Activated CD4-positive, alpha-beta T cell treated with anti-CD3 and anti-CD28 coated beads, Interleukin-2, amount 10 ng/mL, durations not matched to agents 7 days and 5 days (primary cell): ENCODE results near the gene ADAMTS9. TPM values are rescaled to one million over a fixed set of nuclear protein-coding genes. Genes with fewer than 3 reads are reported as not detected.
"Not testable (repeated sequence)": the region's sequence is repeated elsewhere in the genome, so short reads cannot be mapped to it uniquely, and the experiment has no call there.

Experiments
- CTCF ChIA-PET: fragments of 350-600 bp; sonication (Branson Sonifier 250); formaldehyde crosslinking; loops from one replicate; lab custom pipeline; 2021; ENCODE audit warnings: antibody characterized with exemption; lab: Charles Lee
- POLR2A ChIA-PET: fragments of 350-600 bp; sonication (Branson Sonifier 250); formaldehyde crosslinking; loops from one replicate; lab custom pipeline; 2021; ENCODE audit warnings: antibody characterized with exemption; lab: Charles Lee
- DNase-seq: peaks from one replicate; pipeline ENCODE4 v3.0.0-alpha.2; 2020
- H3K27ac Mint-ChIP-seq: one replicate; pipeline ENCODE4 v1.8.0; 2021; ENCODE audit warnings: mild to moderate bottlenecking, moderate library complexity, mixed read lengths
- H3K27me3 Mint-ChIP-seq: one replicate; pipeline ENCODE4 v1.8.0; 2021; ENCODE audit warnings: mixed read lengths
- H3K36me3 Mint-ChIP-seq: one replicate; pipeline ENCODE4 v1.8.0; 2021; ENCODE audit warnings: low read depth, mixed read lengths
- H3K4me1 Mint-ChIP-seq: one replicate; pipeline ENCODE4 v1.8.0; 2021; ENCODE audit warnings: mixed read lengths
- H3K4me3 Mint-ChIP-seq: one replicate; pipeline ENCODE4 v1.8.0; 2021; ENCODE audit warnings: mild to moderate bottlenecking, moderate library complexity, mixed read lengths
- H3K9me3 Mint-ChIP-seq: one replicate; pipeline ENCODE4 v1.8.0; 2021; ENCODE audit warnings: mixed read lengths
- total RNA-seq, 2 experiments: library from RNA; stranded (reverse); gene quantifications; one replicate each; pipeline ENCODE4 v1.2.3, GENCODE V29; 2021

ADAMTS9 gene
- total RNA-seq, 2 experiments from 2014 or later, result not detected

DNA sequence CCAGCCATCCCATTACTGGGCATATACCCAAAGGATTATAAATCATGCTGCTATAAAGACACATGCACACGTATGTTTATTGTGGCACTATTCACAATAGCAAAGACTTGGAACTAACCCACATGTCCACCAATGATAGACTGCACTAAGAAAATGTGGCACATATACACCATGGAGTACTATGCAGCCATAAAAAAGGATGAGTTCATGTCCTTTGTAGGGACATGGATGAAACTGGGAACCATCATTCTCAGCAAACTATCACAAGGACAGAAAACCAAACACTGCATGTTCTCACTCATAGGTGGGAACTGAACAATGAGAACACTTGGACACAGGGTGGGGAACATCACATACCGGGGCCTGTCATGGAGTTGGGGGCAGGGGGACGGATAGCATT lies 142.6 kb downstream of the ADAMTS9 start:
- POLR2A ChIA-PET, result not testable (repeated sequence)

GRCh38 chr3:64541803-64542202 lies 146.0 kb downstream of the ADAMTS9 start:
- H3K4me3 Mint-ChIP-seq, result no peak overlapping the region
- CTCF ChIA-PET, result no interaction called here
- DNase-seq, result no peak
- no peak overlapping the region for H3K27ac Mint-ChIP-seq
- no peaks in the 10 kb centered on the region for H3K9me3 Mint-ChIP-seq
- H3K27me3 Mint-ChIP-seq, result no peaks in the 10 kb centered on the region
- POLR2A ChIA-PET, result no interaction called here
- no peaks in the 10 kb centered on the region for H3K4me1 Mint-ChIP-seq
- no peaks in the 10 kb centered on the region for H3K36me3 Mint-ChIP-seq

More for the DNA sequence above, 142.6 kb downstream of the ADAMTS9 start:
- H3K27me3 Mint-ChIP-seq, H3K4me3 Mint-ChIP-seq, H3K9me3 Mint-ChIP-seq, DNase-seq, H3K4me1 Mint-ChIP-seq, H3K27ac Mint-ChIP-seq, H3K36me3 Mint-ChIP-seq, CTCF ChIA-PET: not testable (repeated sequence)

DNA sequence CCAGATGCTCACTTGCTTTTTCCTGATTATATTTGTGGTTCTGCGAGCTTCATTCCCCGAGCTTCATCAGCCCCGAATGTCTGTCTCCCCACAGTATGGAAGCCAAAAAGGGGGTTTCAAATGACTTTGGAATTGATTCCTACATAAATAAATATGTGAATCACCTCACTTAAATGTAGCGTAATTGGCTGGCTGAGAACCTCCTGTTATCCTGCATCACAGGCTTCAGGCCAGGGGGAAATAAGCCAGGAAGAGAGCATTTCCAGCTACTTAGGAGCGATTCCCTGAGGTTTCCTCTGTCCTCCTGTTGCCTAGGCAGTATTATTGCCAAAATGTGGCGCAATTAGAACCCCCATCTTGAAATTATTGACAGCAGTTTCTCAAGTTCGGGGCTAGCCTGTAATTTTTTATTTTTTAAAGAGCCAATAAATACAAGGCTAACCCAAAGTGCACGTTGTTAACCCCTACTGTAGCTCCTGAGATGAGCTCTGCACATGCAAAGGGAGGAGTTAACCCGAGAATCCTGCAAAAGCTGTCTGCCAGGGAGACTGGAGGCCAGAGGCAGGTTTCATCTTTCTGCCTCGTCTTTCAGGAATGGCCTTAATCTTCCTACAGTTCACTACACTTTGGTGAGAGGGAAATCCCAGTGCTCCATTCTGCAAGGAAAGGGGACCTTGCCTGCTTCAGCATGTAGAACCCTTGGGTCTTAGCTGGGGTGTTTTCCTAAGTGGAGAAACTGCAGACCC lies 148.2 kb downstream of the ADAMTS9 start:
- Mint-ChIP-seq H3K4me3 (no peak overlapping the region), H3K36me3 (no peaks in the 10 kb centered on the region), H3K27ac (no peak overlapping the region), H3K4me1 (no peaks in the 10 kb centered on the region), H3K27me3 (no peaks in the 10 kb centered on the region), H3K9me3 (no peaks in the 10 kb centered on the region)
- DNase-seq, result no peak
- ChIA-PET POLR2A (no interaction called here), CTCF (no interaction called here)

GRCh38 chr3:64536166-64536565 lies 151.6 kb downstream of the ADAMTS9 start:
- H3K27ac Mint-ChIP-seq, result no peak overlapping the region
- no peaks in the 10 kb centered on the region for H3K4me1 Mint-ChIP-seq
- no peak for DNase-seq
- H3K4me3 Mint-ChIP-seq, result no peak overlapping the region
- no peaks in the 10 kb centered on the region for H3K27me3 Mint-ChIP-seq
- ChIA-PET POLR2A (no interaction called here), CTCF (no interaction called here)
- H3K36me3 Mint-ChIP-seq, result no peaks in the 10 kb centered on the region
- H3K9me3 Mint-ChIP-seq, result no peaks in the 10 kb centered on the region

GRCh38 chr3:64533617-64534317 lies 154.0 kb downstream of the ADAMTS9 start:
- DNase-seq, result peak; percentile 45
- H3K27me3 Mint-ChIP-seq, result peaks cover 2% of the 10 kb centered on the region
- no peaks in the 10 kb centered on the region for H3K9me3 Mint-ChIP-seq
- ChIA-PET CTCF (no interaction called here), POLR2A (no interaction called here)
- H3K4me3 Mint-ChIP-seq, result no peak overlapping the region
- H3K36me3 Mint-ChIP-seq, result no peaks in the 10 kb centered on the region
- H3K27ac Mint-ChIP-seq, result no peak overlapping the region
- H3K4me1 Mint-ChIP-seq, result no peaks in the 10 kb centered on the region

DNA sequence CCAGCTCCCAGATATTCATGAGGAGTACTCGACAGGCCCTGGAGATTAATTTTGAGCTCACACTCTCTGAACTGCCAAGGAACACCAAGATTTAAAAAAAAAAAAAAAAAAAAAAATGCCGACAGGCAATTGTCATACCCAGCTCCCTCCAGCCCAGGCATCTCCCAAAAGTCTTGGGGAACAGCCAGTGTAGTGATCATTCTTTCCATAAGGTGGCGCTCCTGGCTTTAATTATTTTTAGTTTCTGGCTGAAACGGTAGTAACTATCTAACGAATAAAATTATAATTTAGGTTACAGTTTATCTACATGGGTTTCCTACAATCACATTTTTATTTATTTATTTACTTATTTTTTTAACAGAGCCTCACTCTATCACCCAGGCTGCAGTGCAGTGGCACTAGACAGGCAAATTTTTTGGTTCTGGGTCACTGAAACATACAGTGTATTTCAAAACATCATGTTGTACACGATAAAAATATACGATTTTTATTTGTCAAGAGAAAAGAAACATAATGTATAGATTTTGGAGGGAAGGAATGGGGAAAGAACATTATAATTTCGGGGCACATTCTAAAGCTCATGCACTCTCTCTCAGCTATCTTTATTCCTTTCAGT lies 157.3 kb downstream of the ADAMTS9 start:
- Mint-ChIP-seq H3K9me3 (no peaks in the 10 kb centered on the region), H3K27ac (no peak overlapping the region), H3K36me3 (no peaks in the 10 kb centered on the region), H3K4me3 (no peak overlapping the region), H3K27me3 (peaks cover 2% of the 10 kb centered on the region), H3K4me1 (no peaks in the 10 kb centered on the region)
- POLR2A ChIA-PET, result no interaction called here
- peak; percentile 22 for DNase-seq
- CTCF ChIA-PET, result interaction anchor here (0.6 kb wide), 1 partner anchor 665 kb away, joined by 5 read pairs; no protein-coding TSS in a partner anchor

- H3K36me3 Mint-ChIP-seq, result no peaks in the 10 kb centered on the region
- H3K4me3 Mint-ChIP-seq, result no peak overlapping the region
- H3K9me3 Mint-ChIP-seq, result no peaks in the 10 kb centered on the region
- DNase-seq, result no peak
- H3K27ac Mint-ChIP-seq, result no peak overlapping the region
- ChIA-PET CTCF (no interaction called here), POLR2A (no interaction called here)
- no peaks in the 10 kb centered on the region for H3K4me1 Mint-ChIP-seq
- H3K27me3 Mint-ChIP-seq, result no peaks in the 10 kb centered on the region
These were observed 164.5 kb downstream of the ADAMTS9 start for GRCh38 chr3:64523324-64523723.

- H3K4me3 Mint-ChIP-seq, result no peak overlapping the region
- ChIA-PET POLR2A (no interaction called here), CTCF (no interaction called here)
- no peaks in the 10 kb centered on the region for H3K4me1 Mint-ChIP-seq
- no peak for DNase-seq
- no peak overlapping the region for H3K27ac Mint-ChIP-seq
- H3K27me3 Mint-ChIP-seq, result peaks cover 1% of the 10 kb centered on the region
- no peaks in the 10 kb centered on the region for H3K9me3 Mint-ChIP-seq
- no peaks in the 10 kb centered on the region for H3K36me3 Mint-ChIP-seq
These were observed 167.5 kb downstream of the ADAMTS9 start for GRCh38 chr3:64520334-64520733.

DNA sequence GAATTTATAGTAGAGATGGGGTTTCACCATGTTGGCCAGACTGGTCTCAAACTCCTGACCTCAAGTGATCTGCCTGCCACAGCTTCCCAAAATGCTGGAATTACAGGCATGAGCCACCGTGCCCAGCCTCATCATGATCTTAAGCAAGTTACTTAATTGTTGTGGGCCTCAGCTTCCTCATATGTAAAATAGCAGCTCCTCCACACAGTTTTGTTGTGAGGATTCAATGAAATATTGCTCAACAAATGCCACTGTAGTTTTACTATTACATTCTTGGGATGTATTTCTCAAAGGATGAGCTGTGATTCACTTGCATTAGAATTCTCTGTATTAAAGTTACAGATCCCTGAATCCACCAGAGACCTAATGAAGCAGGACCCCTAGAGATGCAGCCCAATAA lies 168.8 kb downstream of the ADAMTS9 start:
- no peaks in the 10 kb centered on the region for H3K4me1 Mint-ChIP-seq
- DNase-seq, result no peak
- CTCF ChIA-PET, result no interaction called here
- H3K4me3 Mint-ChIP-seq, result no peak overlapping the region
- H3K27ac Mint-ChIP-seq, result no peak overlapping the region
- H3K36me3 Mint-ChIP-seq, result no peaks in the 10 kb centered on the region
- POLR2A ChIA-PET, result no interaction called here
- no peaks in the 10 kb centered on the region for H3K9me3 Mint-ChIP-seq
- peaks cover 1% of the 10 kb centered on the region for H3K27me3 Mint-ChIP-seq

- Mint-ChIP-seq H3K36me3 (no peaks in the 10 kb centered on the region), H3K9me3 (no peaks in the 10 kb centered on the region), H3K4me1 (no peaks in the 10 kb centered on the region), H3K4me3 (no peak overlapping the region), H3K27me3 (peaks cover 1% of the 10 kb centered on the region), H3K27ac (no peak overlapping the region)
- no peak for DNase-seq
- ChIA-PET POLR2A (no interaction called here), CTCF (interaction anchor here (0.7 kb wide), 2 partner anchors 10 to 100 kb away, joined by 3 read pairs; no protein-coding TSS in a partner anchor)
These were observed 169.3 kb downstream of the ADAMTS9 start for GRCh38 chr3:64518496-64518895.

DNA sequence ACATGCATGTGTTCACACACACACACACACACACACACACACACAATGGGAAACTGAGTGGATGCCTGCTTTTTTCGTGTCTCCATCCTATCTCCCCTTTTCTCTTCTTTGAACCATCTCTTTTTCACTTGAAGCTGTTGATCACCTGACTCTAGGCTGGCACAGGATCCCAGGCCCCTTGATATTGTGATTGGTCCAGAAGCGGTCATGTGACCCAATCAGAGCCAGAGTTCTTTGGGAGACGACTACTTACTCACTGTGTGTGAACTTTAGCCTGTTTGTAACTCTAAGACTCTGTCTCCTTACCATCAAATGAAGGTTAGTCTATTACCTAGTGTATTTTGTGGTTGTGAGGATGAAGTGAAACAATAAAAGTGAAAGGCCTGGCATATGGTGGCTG lies 172.9 kb downstream of the ADAMTS9 start:
- H3K27ac Mint-ChIP-seq, result no peak overlapping the region
- ChIA-PET CTCF (no interaction called here), POLR2A (no interaction called here)
- no peaks in the 10 kb centered on the region for H3K4me1 Mint-ChIP-seq
- H3K4me3 Mint-ChIP-seq, result no peak overlapping the region
- no peaks in the 10 kb centered on the region for H3K9me3 Mint-ChIP-seq
- no peaks in the 10 kb centered on the region for H3K36me3 Mint-ChIP-seq
- H3K27me3 Mint-ChIP-seq, result peaks cover 1% of the 10 kb centered on the region
- DNase-seq, result no peak

- H3K27me3 Mint-ChIP-seq, result peaks cover 4% of the 10 kb centered on the region
These were observed 178.6 kb downstream of the ADAMTS9 start for GRCh38 chr3:64509206-64509605.

GRCh38 chr3:64508140-64508539 lies 179.7 kb downstream of the ADAMTS9 start:
- no peaks in the 10 kb centered on the region for H3K36me3 Mint-ChIP-seq
- CTCF ChIA-PET, result no interaction called here
- no peaks in the 10 kb centered on the region for H3K9me3 Mint-ChIP-seq
- POLR2A ChIA-PET, result no interaction called here
- DNase-seq, result no peak
- H3K4me3 Mint-ChIP-seq, result no peak overlapping the region
- no peak overlapping the region for H3K27ac Mint-ChIP-seq
- H3K4me1 Mint-ChIP-seq, result peaks cover 7% of the 10 kb centered on the region
- peaks cover 4% of the 10 kb centered on the region for H3K27me3 Mint-ChIP-seq

More at GRCh38 chr3:64509206-64509605, 178.6 kb downstream of the ADAMTS9 start:
- no peak overlapping the region for H3K27ac Mint-ChIP-seq
- H3K36me3 Mint-ChIP-seq, result no peaks in the 10 kb centered on the region
- ChIA-PET CTCF (no interaction called here), POLR2A (no interaction called here)
- peaks cover 7% of the 10 kb centered on the region for H3K4me1 Mint-ChIP-seq
- no peak for DNase-seq
- no peak overlapping the region for H3K4me3 Mint-ChIP-seq
- H3K9me3 Mint-ChIP-seq, result no peaks in the 10 kb centered on the region
